Measurements from ENCODE around the gene UVRAG. TPM values are rescaled to one million over a fixed set of nuclear protein-coding genes. Genes with fewer than 3 reads are reported as not detected.
"Not testable (repeated sequence)": the region's sequence is repeated elsewhere in the genome, so short reads cannot be mapped to it uniquely, and the experiment has no call there.

Gene UVRAG
- total RNA-seq, 2 experiments from 2014 or later: 15.9 to 18.3 TPM

DNA sequence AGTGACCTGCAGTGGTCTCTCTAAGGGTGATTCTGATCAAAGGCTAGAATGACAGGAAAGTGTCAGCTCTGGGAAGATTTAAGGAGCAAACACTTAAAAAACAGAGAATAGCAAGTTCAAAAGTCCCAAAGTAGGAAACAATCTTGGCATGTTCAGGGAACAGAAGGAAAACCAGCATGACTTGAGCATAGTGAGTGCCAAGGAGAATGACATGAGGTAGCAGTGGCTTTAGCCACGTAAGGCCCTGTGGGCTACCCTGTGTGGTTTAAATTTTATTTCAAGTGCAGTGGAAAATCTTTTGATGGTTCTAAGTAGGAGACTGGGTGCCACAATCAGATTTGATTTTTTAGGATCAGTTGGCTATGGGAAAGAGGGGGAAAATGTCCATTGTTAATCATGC is 241.9 kb downstream of the UVRAG start:
- CTCF ChIA-PET: no interaction called here
- Mint-ChIP-seq H3K4me3 (no peak overlapping the region), H3K36me3 (ENCODE audit: low read depth) (peaks cover 7% of the 10 kb centered on the region), H3K4me1 (ENCODE audit: low read depth) (no peaks in the 10 kb centered on the region), H3K27me3 (ENCODE audit: low read depth) (no peaks in the 10 kb centered on the region), H3K9me3 (no peaks in the 10 kb centered on the region), H3K27ac (no peak overlapping the region)
- intact Hi-C loops (cut with micrococcal nuclease): no loop called here
- DNase-seq: no peak

DNA sequence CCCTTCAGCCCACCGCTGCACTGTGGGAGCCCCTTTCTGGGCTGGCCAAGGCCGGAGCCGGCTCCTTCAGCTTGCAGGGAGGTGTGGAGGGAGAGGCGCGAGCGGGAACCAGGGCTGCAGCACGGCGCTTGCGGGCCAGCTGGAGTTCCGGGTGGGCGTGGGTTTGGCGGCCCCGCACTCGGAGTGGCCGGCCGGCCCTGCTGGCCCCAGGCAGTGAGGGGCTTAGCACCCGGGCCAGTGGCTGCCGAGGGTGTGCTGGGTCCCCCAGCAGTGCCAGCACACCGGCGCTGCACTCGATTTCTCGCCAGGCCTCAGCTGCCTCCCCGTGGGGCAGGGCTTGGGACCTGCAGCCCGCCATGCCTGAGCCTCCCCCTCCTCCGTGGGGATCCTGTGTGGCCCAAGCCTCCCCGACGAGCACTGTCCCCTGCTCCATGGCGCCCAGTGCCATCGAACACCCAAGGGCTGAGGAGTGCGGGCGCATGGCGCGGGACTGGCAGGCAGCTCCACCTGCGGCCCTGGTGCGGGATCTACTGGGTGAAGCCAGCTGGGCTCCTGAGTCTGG is 245.5 kb downstream of the UVRAG start:
- intact Hi-C loops (cut with micrococcal nuclease); H3K4me3 Mint-ChIP-seq; DNase-seq; H3K4me1 Mint-ChIP-seq (ENCODE audit: low read depth); H3K9me3 Mint-ChIP-seq; H3K36me3 Mint-ChIP-seq (ENCODE audit: low read depth); H3K27ac Mint-ChIP-seq; CTCF ChIA-PET; H3K27me3 Mint-ChIP-seq (ENCODE audit: low read depth): not testable (repeated sequence)

DNA sequence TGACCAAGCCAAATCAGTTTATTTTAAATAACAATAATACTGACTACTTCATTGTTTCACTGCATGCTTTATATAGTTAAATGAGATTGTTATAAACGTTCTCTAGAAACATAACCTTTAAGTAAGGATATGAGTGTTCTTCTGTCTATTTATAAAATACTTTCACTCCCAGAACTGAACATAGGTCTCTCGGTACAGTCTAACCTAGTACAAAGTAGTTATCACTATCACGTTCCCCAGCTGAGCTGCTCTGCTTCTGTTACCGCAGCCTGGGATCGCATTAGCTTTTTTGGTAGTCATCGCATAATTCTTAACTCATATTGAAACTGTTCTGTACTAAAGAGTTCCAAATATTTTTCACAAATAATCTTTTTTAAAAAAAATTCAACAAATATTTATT is 247.7 kb downstream of the UVRAG start:
- Mint-ChIP-seq H3K36me3 (ENCODE audit: low read depth) (peaks cover 9% of the 10 kb centered on the region), H3K27ac (no peak overlapping the region), H3K4me1 (ENCODE audit: low read depth) (no peaks in the 10 kb centered on the region), H3K4me3 (no peak overlapping the region), H3K27me3 (ENCODE audit: low read depth) (no peaks in the 10 kb centered on the region), H3K9me3 (no peaks in the 10 kb centered on the region)
- intact Hi-C loops (cut with micrococcal nuclease): no loop called here
- CTCF ChIA-PET: no interaction called here
- no peak for DNase-seq

DNA sequence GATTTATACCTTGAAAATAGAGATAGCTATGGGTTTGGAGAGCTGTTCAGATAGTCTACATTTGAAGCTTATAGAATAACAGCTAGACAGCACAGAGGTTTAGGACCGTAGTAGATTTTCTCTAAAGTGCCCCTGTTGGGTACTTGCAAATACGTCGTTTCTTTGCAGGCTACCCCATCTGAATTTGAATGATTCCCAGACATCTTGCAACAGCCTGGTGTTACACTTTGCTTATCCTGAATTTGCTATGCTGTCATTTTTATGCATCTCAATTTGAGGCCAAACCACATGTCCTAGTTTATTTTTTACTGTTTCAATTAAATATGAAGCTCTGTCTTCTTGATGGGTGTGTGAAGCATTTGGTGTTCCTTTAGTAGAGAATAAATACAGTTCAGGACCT is 249.2 kb downstream of the UVRAG start:
- CTCF ChIA-PET: no interaction called here
- Mint-ChIP-seq H3K9me3 (no peaks in the 10 kb centered on the region), H3K36me3 (ENCODE audit: low read depth) (peaks cover 13% of the 10 kb centered on the region), H3K27ac (no peak overlapping the region), H3K4me1 (ENCODE audit: low read depth) (no peaks in the 10 kb centered on the region), H3K4me3 (no peak overlapping the region), H3K27me3 (ENCODE audit: low read depth) (no peaks in the 10 kb centered on the region)
- intact Hi-C loops (cut with micrococcal nuclease): no loop called here
- no peak for DNase-seq

DNA sequence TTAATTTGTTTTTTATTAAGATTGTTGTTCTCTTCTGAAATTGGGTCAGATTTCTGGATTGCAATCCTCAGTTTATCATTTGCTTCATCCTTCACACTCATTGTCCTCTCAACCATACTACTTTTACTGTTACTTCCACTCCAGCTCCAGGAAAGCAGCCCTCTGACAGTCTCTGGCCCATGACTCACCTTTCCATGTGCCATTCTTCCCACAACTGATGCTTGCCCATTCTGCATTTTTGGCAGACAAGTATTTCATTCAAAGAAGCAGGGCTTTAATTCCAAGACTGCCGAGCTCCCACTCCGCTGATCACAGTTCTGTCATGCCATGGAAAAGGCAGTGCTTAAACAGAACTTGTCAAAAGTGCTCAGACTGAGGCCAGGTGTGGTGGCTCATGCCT is 252.1 kb downstream of the UVRAG start:
- no peak for DNase-seq
- CTCF ChIA-PET: no interaction called here
- intact Hi-C loops (cut with micrococcal nuclease): no loop called here
- no peaks in the 10 kb centered on the region for H3K9me3 Mint-ChIP-seq
- H3K27ac Mint-ChIP-seq: no peak overlapping the region
- H3K4me1 Mint-ChIP-seq (ENCODE audit: low read depth): no peaks in the 10 kb centered on the region
- peaks cover 15% of the 10 kb centered on the region for H3K36me3 Mint-ChIP-seq (ENCODE audit: low read depth)
- H3K4me3 Mint-ChIP-seq: no peak overlapping the region
- no peaks in the 10 kb centered on the region for H3K27me3 Mint-ChIP-seq (ENCODE audit: low read depth)

DNA sequence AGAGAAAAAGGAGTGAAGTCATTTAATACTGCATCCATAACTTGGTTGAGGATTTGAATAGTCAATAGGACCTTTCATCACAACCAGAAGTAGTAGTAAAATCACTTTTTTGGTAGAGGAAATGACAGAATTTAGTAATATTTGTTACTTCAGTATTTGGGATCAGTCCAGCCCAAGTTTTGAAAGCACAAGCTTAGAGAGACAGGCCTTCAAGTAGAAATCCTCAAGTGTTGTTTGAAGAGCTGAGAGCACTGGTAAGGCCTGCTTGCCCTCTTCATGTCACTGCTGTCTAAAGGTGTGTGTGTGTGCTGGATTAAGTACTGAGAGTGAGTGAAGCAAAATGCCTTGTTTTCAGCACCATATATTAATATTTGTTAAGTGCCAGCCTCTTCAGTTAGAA is 254.0 kb downstream of the UVRAG start:
- Mint-ChIP-seq H3K4me1 (ENCODE audit: low read depth) (no peaks in the 10 kb centered on the region), H3K27ac (no peak overlapping the region), H3K4me3 (no peak overlapping the region), H3K36me3 (ENCODE audit: low read depth) (peaks cover 15% of the 10 kb centered on the region), H3K27me3 (ENCODE audit: low read depth) (no peaks in the 10 kb centered on the region), H3K9me3 (no peaks in the 10 kb centered on the region)
- CTCF ChIA-PET: no interaction called here
- no peak for DNase-seq
- intact Hi-C loops (cut with micrococcal nuclease): no loop called here

DNA sequence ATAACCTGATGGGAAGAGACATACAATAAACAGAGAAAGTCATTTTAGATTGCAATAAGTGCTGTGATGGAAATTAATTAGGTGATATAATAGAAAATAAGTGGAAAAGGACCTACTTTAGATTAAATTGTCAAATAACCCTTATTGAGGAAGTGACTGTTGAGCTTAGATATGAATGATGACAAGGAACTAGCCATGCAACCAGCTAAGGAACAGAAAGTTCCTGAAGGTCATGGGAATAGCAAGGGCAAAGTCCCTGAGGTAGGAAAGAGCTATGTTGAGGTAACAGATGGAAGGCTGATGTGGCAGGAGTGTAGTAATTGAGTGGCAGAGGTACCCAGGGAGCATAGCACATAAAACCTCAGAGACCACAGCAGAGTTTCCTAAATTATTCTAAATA is 256.1 kb downstream of the UVRAG start:
- Mint-ChIP-seq H3K9me3 (no peaks in the 10 kb centered on the region), H3K36me3 (ENCODE audit: low read depth) (peaks cover 19% of the 10 kb centered on the region), H3K27me3 (ENCODE audit: low read depth) (no peaks in the 10 kb centered on the region), H3K4me3 (no peak overlapping the region), H3K27ac (no peak overlapping the region), H3K4me1 (ENCODE audit: low read depth) (peaks cover 6% of the 10 kb centered on the region)
- intact Hi-C loops (cut with micrococcal nuclease): no loop called here
- CTCF ChIA-PET: no interaction called here
- DNase-seq: no peak

DNA sequence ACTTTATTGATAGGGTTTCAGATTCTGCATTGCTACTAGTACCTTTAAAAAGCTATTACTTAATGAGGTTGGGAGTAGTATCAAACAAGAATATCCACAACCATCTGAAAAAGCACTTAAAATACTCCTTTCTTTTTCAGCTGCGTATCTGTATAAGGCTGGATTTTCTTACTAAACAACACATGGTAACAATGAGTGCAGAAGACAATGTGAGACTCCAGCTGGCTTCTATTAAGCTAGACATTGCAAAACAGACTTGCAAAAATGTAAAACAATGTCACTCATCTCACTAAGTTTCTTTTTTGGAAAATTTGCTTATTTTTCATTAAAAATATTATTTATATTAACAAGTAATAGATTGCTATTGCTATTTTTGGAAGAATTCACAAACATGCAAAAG is 258.7 kb downstream of the UVRAG start:
- Mint-ChIP-seq H3K36me3 (ENCODE audit: low read depth) (peaks cover 10% of the 10 kb centered on the region), H3K27ac (no peak overlapping the region), H3K4me1 (ENCODE audit: low read depth) (peaks cover 14% of the 10 kb centered on the region), H3K4me3 (no peak overlapping the region), H3K9me3 (no peaks in the 10 kb centered on the region), H3K27me3 (ENCODE audit: low read depth) (no peaks in the 10 kb centered on the region)
- CTCF ChIA-PET: interaction anchor here (0.6 kb wide), 1 partner anchor 62 kb away, joined by 4 read pairs; no protein-coding TSS in a partner anchor
- DNase-seq: no peak
- intact Hi-C loops (cut with micrococcal nuclease): no loop called here

DNA sequence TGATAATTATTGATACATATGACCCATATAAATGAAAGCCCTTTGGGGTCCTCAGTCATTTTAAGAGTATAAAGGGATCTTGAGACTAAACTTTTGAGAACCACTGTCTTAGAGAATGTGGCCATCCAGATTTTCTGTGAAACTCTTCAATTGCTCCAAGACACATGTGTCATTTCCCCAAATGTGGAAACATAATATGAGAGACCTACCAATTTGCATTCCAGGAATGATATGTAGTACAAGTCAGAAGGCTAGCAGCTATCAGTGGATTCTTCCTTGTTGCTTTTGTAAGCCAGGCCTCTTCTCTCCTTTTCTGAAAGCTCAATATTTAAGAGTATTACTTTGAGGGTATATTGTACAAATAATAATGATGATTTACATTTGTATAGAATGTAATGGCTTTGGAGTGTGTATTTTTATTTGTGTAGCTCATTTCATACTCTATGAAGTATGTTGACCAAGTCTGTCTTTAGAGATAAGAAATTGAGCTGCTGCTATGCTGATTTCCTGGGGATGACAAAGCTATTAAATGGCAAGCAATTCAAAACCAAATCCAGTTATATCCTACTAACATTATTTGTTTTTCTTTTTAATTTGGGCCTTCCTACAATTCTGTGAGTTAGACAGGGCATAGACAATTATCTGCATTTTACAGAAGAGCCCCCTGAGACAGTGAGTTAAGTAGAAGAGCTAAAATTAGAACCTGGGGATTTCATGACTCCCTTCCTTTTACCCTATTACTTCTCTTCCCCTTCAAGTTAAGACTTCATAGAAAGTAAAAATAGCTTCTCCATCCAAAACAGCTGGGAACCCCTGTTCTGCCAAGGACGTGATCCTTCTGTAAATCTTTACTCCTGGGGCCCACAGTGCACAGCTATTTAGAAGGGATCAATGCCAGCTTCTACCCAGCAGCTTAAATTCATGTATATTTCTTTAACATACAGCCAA is 259.4 kb downstream of the UVRAG start:
- H3K27me3 Mint-ChIP-seq (ENCODE audit: low read depth): no peaks in the 10 kb centered on the region
- CTCF ChIA-PET: interaction anchor here (0.7 kb wide), 2 partner anchors 9 to 162 kb away, joined by 3 read pairs; no protein-coding TSS in a partner anchor
- intact Hi-C loops (cut with micrococcal nuclease): no loop called here

DNA sequence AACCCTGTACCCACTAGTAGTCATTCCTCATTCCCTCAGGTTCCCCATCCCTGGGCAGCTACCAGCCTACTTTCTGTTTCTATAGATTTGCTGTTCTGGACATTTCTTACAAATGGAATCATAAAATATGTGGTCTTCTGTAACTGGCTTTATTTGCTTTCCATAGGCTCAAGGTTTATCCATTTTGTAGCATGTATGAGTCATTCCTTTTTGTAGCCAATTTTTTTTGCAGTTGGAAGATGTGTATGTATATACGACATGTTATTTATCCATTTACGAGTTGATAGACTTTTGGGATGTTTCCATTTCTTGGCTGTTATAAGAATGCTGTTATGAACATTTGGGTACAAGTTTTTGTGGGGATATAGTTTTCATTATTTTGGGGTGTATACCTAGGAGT is 260.7 kb downstream of the UVRAG start:
- no peaks in the 10 kb centered on the region for H3K27me3 Mint-ChIP-seq (ENCODE audit: low read depth)
- CTCF ChIA-PET: interaction anchor here (0.7 kb wide), 2 partner anchors 11 to 164 kb away, joined by 3 read pairs; no protein-coding TSS in a partner anchor
- H3K9me3 Mint-ChIP-seq: no peaks in the 10 kb centered on the region
- DNase-seq: no peak
- no peak overlapping the region for H3K27ac Mint-ChIP-seq
- intact Hi-C loops (cut with micrococcal nuclease): no loop called here
- no peak overlapping the region for H3K4me3 Mint-ChIP-seq
- peaks cover 8% of the 10 kb centered on the region for H3K36me3 Mint-ChIP-seq (ENCODE audit: low read depth)
- peaks cover 14% of the 10 kb centered on the region for H3K4me1 Mint-ChIP-seq (ENCODE audit: low read depth)

More for the DNA sequence above, 259.4 kb downstream of the UVRAG start:
- Mint-ChIP-seq H3K4me3 (no peak overlapping the region), H3K27ac (no peak overlapping the region), H3K4me1 (ENCODE audit: low read depth) (peaks cover 14% of the 10 kb centered on the region), H3K36me3 (ENCODE audit: low read depth) (peaks cover 8% of the 10 kb centered on the region), H3K9me3 (no peaks in the 10 kb centered on the region)
- no peak for DNase-seq

DNA sequence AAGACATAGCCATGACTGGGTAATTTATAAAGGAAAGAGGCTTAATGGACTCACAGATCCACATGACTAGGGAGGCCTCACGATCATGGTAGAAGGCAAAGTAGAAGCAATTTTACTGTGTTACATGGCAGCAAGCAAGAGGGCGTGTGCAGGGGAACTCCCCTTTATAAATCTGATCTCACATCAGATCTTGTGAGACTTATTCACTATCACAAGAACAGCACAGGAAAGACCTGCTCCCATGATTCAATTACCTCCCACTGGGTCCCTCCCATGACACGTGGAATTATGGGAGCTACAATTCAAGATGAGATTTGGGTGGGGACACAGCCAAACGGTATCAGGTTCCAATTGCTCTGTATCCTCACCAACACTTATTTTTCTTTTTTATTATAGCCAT is 261.2 kb downstream of the UVRAG start:
- CTCF ChIA-PET; DNase-seq; H3K27ac Mint-ChIP-seq; H3K9me3 Mint-ChIP-seq; H3K36me3 Mint-ChIP-seq (ENCODE audit: low read depth); intact Hi-C loops (cut with micrococcal nuclease); H3K4me3 Mint-ChIP-seq; H3K27me3 Mint-ChIP-seq (ENCODE audit: low read depth): not testable (repeated sequence)
- peaks cover 14% of the 10 kb centered on the region for H3K4me1 Mint-ChIP-seq (ENCODE audit: low read depth)

DNA sequence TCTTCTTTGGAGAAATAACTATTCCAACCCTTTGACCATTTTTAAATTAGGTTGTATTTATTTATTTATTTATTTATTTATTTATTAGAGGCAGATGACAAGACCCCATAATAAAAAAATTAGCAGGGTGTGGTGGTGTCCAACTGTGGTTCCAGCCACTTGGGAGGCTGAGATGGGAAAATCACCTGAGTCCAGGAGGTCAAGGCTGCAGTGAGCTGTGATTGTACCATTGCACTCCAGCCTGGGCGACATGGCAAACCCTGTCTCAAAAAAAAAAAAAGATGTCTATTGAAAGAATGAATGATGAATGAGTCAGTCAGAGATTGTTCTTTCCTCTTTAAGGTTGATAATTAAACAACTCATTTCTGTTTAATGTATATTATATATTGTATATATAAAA is 261.7 kb downstream of the UVRAG start:
- no peak for DNase-seq
- no peaks in the 10 kb centered on the region for H3K27me3 Mint-ChIP-seq (ENCODE audit: low read depth)
- intact Hi-C loops (cut with micrococcal nuclease): no loop called here
- no peak overlapping the region for H3K4me3 Mint-ChIP-seq
- no peak overlapping the region for H3K27ac Mint-ChIP-seq
- H3K9me3 Mint-ChIP-seq: no peaks in the 10 kb centered on the region
- peaks cover 7% of the 10 kb centered on the region for H3K36me3 Mint-ChIP-seq (ENCODE audit: low read depth)
- CTCF ChIA-PET: interaction anchor here (0.5 to 0.7 kb wide), 2 partner anchors 48 to 158 kb away, joined by 3 to 6 read pairs; no protein-coding TSS in a partner anchor
- peaks cover 14% of the 10 kb centered on the region for H3K4me1 Mint-ChIP-seq (ENCODE audit: low read depth)

Data from activated naive CD4-positive, alpha-beta T cell treated with anti-CD3 and anti-CD28 coated beads for 36 hours (primary cell).